GM20000 (cell line): Measurements from ENCODE around the gene MPC1.

ENCODE experiments used
- DNase-seq: peaks from one replicate; pipeline ENCODE4 v3.0.0; 2012; ENCODE audit warnings: low spot score
- CTCF ChIP-seq: IDR thresholded peaks from 2 replicates; pipeline ENCODE4 v1.5.1; 2012; ENCODE audit warnings: mild to moderate bottlenecking, control low read depth; ENCODE audit errors: extremely low read depth, missing control alignments

MPC1 gene

GRCh38 chr6:166379103-166379586 lies 3.6 kb downstream of the MPC1 start:
- DNase-seq = no peak
- no peak for TF ChIP-seq CTCF

GRCh38 chr6:166377721-166378120 lies 5.0 kb downstream of the MPC1 start:
- DNase-seq = no peak
- TF ChIP-seq CTCF = no peak

GRCh38 chr6:166375013-166375412 lies 7.7 kb downstream of the MPC1 start:
- DNase-seq = no peak
- no peak for TF ChIP-seq CTCF

- TF ChIP-seq CTCF = no peak
- no peak for DNase-seq
Measured at GRCh38 chr6:166370489-166370888, 12.3 kb downstream of the MPC1 start.

- no peak for DNase-seq
- no peak for TF ChIP-seq CTCF
Measured at GRCh38 chr6:166369782-166370181, 13.0 kb downstream of the MPC1 start.

- DNase-seq = no peak
- no peak for TF ChIP-seq CTCF
Measured at GRCh38 chr6:166366921-166367320, 15.8 kb downstream of the MPC1 start.

GRCh38 chr6:166365806-166366205 lies 16.9 kb downstream of the MPC1 start:
- no peak for TF ChIP-seq CTCF
- no peak for DNase-seq
